Choroid plexus epithelial cell (primary cell): ENCODE measurements around the gene EXOC5.
"Not testable (repeated sequence)": the region's sequence is repeated elsewhere in the genome, so short reads cannot be mapped to it uniquely, and the experiment has no call there.

Experiments
- DNase-seq: peaks from one replicate; pipeline ENCODE4 v3.0.0-alpha.2; 2010; ENCODE audit warnings: low read depth
- H3K4me3 ChIP-seq: 2 replicates; pipeline ENCODE4 v1.5.1; 2011; ENCODE audit warnings: low read depth, mild to moderate bottlenecking, control low read depth, low read length, moderate library complexity
- CTCF ChIP-seq: conservative IDR thresholded peaks from 2 replicates; pipeline ENCODE4 v1.5.1; 2011; ENCODE audit warnings: low read depth, mild to moderate bottlenecking, control low read depth, inconsistent platforms, low read length, moderate library complexity

EXOC5 gene

GRCh38 chr14:57254884-57255283, 13.8 kb downstream of the EXOC5 start:
- no peak for TF ChIP-seq CTCF
- DNase-seq = no peak
- no peak overlapping the region for H3K4me3 ChIP-seq

- DNase-seq = no peak
- no peak for TF ChIP-seq CTCF
- H3K4me3 ChIP-seq = no peak overlapping the region
These were observed 21.6 kb downstream of the EXOC5 start for GRCh38 chr14:57246933-57247657.

- no peak for DNase-seq
- TF ChIP-seq CTCF = no peak
- no peak overlapping the region for H3K4me3 ChIP-seq
These were observed 22.8 kb downstream of the EXOC5 start for GRCh38 chr14:57245941-57246340.

DNA sequence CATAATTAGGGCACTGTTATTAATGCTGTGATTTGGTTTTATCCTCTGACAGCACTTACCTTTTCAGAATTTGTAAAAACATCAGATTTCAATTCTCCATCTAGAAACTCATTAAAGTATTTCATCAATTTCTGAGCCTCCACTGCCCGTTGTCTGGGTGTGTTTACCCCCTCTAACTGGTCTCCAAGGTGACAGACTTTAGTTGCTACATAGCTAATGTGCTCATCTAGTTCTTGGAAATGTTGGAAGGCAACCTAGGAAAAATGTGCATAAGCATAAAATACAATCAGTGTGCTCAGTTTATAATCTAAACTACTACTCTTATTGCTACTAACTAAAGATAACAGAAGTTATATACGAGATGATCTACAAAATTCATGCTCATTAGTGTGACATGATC, 24.6 kb downstream of the EXOC5 start:
- peak; percentile 29 for DNase-seq
- H3K4me3 ChIP-seq = no peak overlapping the region
- no peak for TF ChIP-seq CTCF

- no peak for TF ChIP-seq CTCF
- H3K4me3 ChIP-seq = no peak overlapping the region
- DNase-seq = no peak
These were observed 25.4 kb downstream of the EXOC5 start for GRCh38 chr14:57243320-57243719.

- not testable (repeated sequence) for DNase-seq, H3K4me3 ChIP-seq
These were observed 28.6 kb downstream of the EXOC5 start for GRCh38 chr14:57240115-57240514.

- TF ChIP-seq CTCF = no peak
- H3K4me3 ChIP-seq = no peak overlapping the region
- no peak for DNase-seq
These were observed 36.7 kb downstream of the EXOC5 start for GRCh38 chr14:57232006-57232405.

- DNase-seq, H3K4me3 ChIP-seq: not testable (repeated sequence)
These were observed 40.4 kb downstream of the EXOC5 start for GRCh38 chr14:57228320-57228719.
